CD4-positive, alpha-beta T cell (primary cell): Measurements from ENCODE around the gene NAA30. TPM values are rescaled to one million over a fixed set of nuclear protein-coding genes. Genes with fewer than 3 reads are reported as not detected.

Source experiments
- ATAC-seq: fragments of 200-7000 bp; cut with Tn5 transposase; one replicate; pipeline ENCODE4 v1.10.0; 2022; ENCODE audit warnings: mild to moderate bottlenecking; ENCODE audit not compliant: poor library complexity
- CTCF ChIA-PET: fragments of 350-600 bp; sonication (Branson Sonifier 250); formaldehyde crosslinking; loops from one replicate; lab custom pipeline; 2021; ENCODE audit warnings: antibody characterized with exemption, inconsistent platforms; lab: Charles Lee
- POLR2A ChIA-PET: fragments of 350-600 bp; sonication (Branson Sonifier 250); formaldehyde crosslinking; loops from one replicate; lab custom pipeline; 2021; ENCODE audit warnings: antibody characterized with exemption, inconsistent platforms; lab: Charles Lee
- DNase-seq, 14 experiments: peaks; one replicate each; pipeline ENCODE4 v3.0.0-alpha.2; 2013 to 2020; ENCODE audit warnings: mixed read lengths in 2 of 14
- H3K27ac ChIP-seq, 2 donors: one replicate each; pipeline versions ENCODE4 v1.5.1 to v1.7.0; 2013; ENCODE audit warnings: low read length in 2 of 2, low read depth in 1 of 2, mild to moderate bottlenecking in 1 of 2
- H3K27me3 ChIP-seq, 2 experiments: 1 replicate in 1 of 2; 2 replicates in 1 of 2; pipeline versions ENCODE4 v1.6.1 to v1.7.0; 2013; ENCODE audit warnings: low read length in 2 of 2, control low read depth in 1 of 2, mild to moderate bottlenecking in 1 of 2, moderate library complexity in 1 of 2; ENCODE audit not compliant: insufficient read depth in 2 of 2, control insufficient read depth in 1 of 2
- H3K36me3 ChIP-seq: one replicate; pipeline ENCODE4 v1.6.1; 2013; ENCODE audit warnings: low read length, control low read depth; ENCODE audit not compliant: insufficient read depth
- H3K4me1 ChIP-seq: one replicate; pipeline ENCODE4 v1.6.1; 2013; ENCODE audit warnings: low read length, control low read depth; ENCODE audit not compliant: insufficient read depth
- H3K4me3 ChIP-seq: one replicate; pipeline ENCODE4 v1.5.1; 2013; ENCODE audit warnings: mild to moderate bottlenecking, low read length, moderate library complexity
- H3K9me3 ChIP-seq, 2 experiments: 1 replicate in 1 of 2; 2 replicates in 1 of 2; pipeline versions ENCODE4 v1.6.1 to v1.7.0; 2013; ENCODE audit warnings: low read length in 2 of 2, mild to moderate bottlenecking in 2 of 2, control low read depth in 1 of 2, moderate library complexity in 1 of 2; ENCODE audit not compliant: control insufficient read depth in 1 of 2, insufficient read depth in 1 of 2
- H3K27ac Mint-ChIP-seq: one replicate; pipeline ENCODE4 v1.8.0; 2020; ENCODE audit warnings: mixed read lengths
- H3K27me3 Mint-ChIP-seq: one replicate; pipeline ENCODE4 v1.8.0; 2021; ENCODE audit warnings: mixed read lengths
- H3K36me3 Mint-ChIP-seq: one replicate; pipeline ENCODE4 v1.8.0; 2021; ENCODE audit warnings: low read depth, mixed read lengths
- H3K4me1 Mint-ChIP-seq: one replicate; pipeline ENCODE4 v1.8.0; 2021; ENCODE audit warnings: low read depth, mixed read lengths
- H3K4me3 Mint-ChIP-seq: one replicate; pipeline ENCODE4 v1.8.0; 2020; ENCODE audit warnings: mild to moderate bottlenecking, mixed read lengths
- H3K9me3 Mint-ChIP-seq: one replicate; pipeline ENCODE4 v1.8.0; 2020; ENCODE audit warnings: mixed read lengths
- CTCF ChIP-seq: fragments of 200-600 bp; IDR thresholded peaks from one replicate; pipeline ENCODE4 v1.8.0; 2022; ENCODE audit warnings: antibody characterized with exemption, mild to moderate bottlenecking
- intact Hi-C, 2 experiments: fragments of 100-400 bp; cut with DNase I in 1 of 2; cut with micrococcal nuclease in 1 of 2; formaldehyde crosslinking; loops; one replicate each; pipeline versions ENCODE4 v1.15.1 to v1.9.0; 2023 to 2025; cut with DNase I, micrococcal nuclease
- total RNA-seq, 174 experiments: library from RNA in 2 of 174; stranded (reverse) in 2 of 174; gene quantifications; one replicate each; pipeline ENCODE4 v1.2.3 and lab custom pipeline; 2021 to 2026

The NAA30 gene
- total RNA-seq, 2 experiments from 2014 or later: 25.8 to 27.7 TPM

GRCh38 chr14:57412341-57412740, 22.0 kb downstream of the NAA30 start:
- Mint-ChIP-seq H3K27ac (peak overlapping the region; percentile 1), H3K4me3 (no peak overlapping the region), H3K36me3 (peaks cover 40% of the 10 kb centered on the region), H3K9me3 (no peaks in the 10 kb centered on the region), H3K27me3 (no peaks in the 10 kb centered on the region), H3K4me1 (peaks cover 26% of the 10 kb centered on the region)
- CTCF ChIA-PET: no interaction called here
- DNase-seq (no peak), ATAC-seq (no peak)
- Histone ChIP-seq H3K27me3 (no peaks in the 10 kb centered on the region), H3K27ac (no peak overlapping the region), H3K4me3 (no peak overlapping the region), H3K36me3 (peaks cover 22% of the 10 kb centered on the region), H3K4me1 (no peaks in the 10 kb centered on the region), H3K9me3 (no peaks in the 10 kb centered on the region)
- TF ChIP-seq CTCF: no peak
- intact Hi-C loops: no loop called here
- POLR2A ChIA-PET: interaction anchor here (1.7 kb wide), 1 partner anchor 22 kb away, joined by 4 read pairs; the partner anchor contains the start of gene NAA30

DNA sequence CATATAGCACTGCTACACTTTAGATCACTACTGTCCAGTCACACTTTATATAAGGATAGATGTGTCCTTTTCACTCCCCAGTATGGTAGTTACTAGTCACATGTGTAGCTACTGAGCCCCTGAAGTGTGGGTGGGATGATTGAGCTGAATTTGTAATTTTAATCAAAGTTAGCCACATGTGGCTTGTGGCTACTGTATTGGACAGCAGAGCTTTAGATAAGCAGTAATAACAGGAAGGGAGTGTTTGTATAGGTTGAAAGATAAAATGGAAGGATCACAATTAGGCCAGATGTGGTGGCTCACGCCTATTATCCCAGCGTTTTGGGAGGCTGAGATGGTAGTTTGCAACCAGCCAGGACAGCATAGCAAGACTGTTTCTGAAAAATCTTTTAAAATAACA, 23.5 kb downstream of the NAA30 start:
- H3K27ac Mint-ChIP-seq: no peak overlapping the region
- ChIA-PET POLR2A (no interaction called here), CTCF (no interaction called here)
- H3K4me3 Mint-ChIP-seq: no peak overlapping the region
- peaks cover 12% of the 10 kb centered on the region for H3K4me1 Mint-ChIP-seq
- Histone ChIP-seq H3K4me1 (no peaks in the 10 kb centered on the region), H3K4me3 (no peak overlapping the region), H3K9me3 (no peaks in the 10 kb centered on the region), H3K27me3 (no peaks in the 10 kb centered on the region), H3K27ac (no peak overlapping the region), H3K36me3 (peaks cover 14% of the 10 kb centered on the region)
- no peak for DNase-seq
- H3K27me3 Mint-ChIP-seq: no peaks in the 10 kb centered on the region
- no peaks in the 10 kb centered on the region for H3K9me3 Mint-ChIP-seq
- intact Hi-C loops: no loop called here
- no peak for TF ChIP-seq CTCF
- H3K36me3 Mint-ChIP-seq: peaks cover 25% of the 10 kb centered on the region
- no peak for ATAC-seq

DNA sequence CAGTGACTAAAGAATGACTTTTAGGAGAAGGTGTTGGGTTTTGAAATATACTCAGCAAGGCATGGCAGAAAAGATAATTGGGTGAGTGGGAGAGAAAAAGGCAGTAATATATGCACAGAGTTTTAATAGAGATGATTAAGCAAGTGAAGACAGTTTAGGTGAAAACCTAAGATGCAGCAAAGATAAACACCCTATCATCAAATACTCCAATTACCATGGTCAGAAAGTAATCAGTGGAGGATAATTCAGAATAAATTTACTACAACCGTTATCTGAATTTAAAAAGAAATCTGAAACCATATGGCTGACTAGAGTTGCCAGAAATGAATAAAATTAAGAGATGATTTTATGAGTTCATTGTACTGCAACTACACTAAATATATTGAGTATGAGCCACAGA, 26.8 kb downstream of the NAA30 start:
- Histone ChIP-seq H3K27me3 (no peaks in the 10 kb centered on the region), H3K4me1 (no peaks in the 10 kb centered on the region), H3K36me3 (no peaks in the 10 kb centered on the region), H3K27ac (no peak overlapping the region), H3K4me3 (no peak overlapping the region), H3K9me3 (no peaks in the 10 kb centered on the region)
- H3K36me3 Mint-ChIP-seq: peaks cover 5% of the 10 kb centered on the region
- DNase-seq (no peak), ATAC-seq (no peak)
- intact Hi-C loops: no loop called here
- H3K9me3 Mint-ChIP-seq: no peaks in the 10 kb centered on the region
- H3K4me3 Mint-ChIP-seq: no peak overlapping the region
- H3K27ac Mint-ChIP-seq: no peak overlapping the region
- no peaks in the 10 kb centered on the region for H3K27me3 Mint-ChIP-seq
- peaks cover 6% of the 10 kb centered on the region for H3K4me1 Mint-ChIP-seq
- TF ChIP-seq CTCF: no peak
- POLR2A ChIA-PET: no interaction called here
- CTCF ChIA-PET: no interaction called here
